A673 (cell line): ENCODE measurements around the gene MFNG.

ENCODE experiments used
- CTCF ChIP-seq: fragments of 300-800, 200-600 bp; sonication (generic); conservative IDR thresholded peaks from 2 replicates; pipeline ENCODE4 v1.5.1; 2017; ENCODE audit warnings: low read depth, mild to moderate bottlenecking, antibody characterized with exemption, low read length, moderate library complexity, mixed read lengths
- EZH2 ChIP-seq: fragments of 200-600 bp; sonication (generic); IDR thresholded peaks from 2 replicates; pipeline ENCODE4 v1.6.1; 2017; ENCODE audit warnings: borderline replicate concordance, low read depth, mild to moderate bottlenecking, mixed read lengths, antibody characterized with exemption, low read length; ENCODE audit not compliant: poor library complexity, severe bottlenecking

GRCh38 chr22:37516456-37516855, 30.3 kb upstream of the MFNG start:
- no peak for TF ChIP-seq CTCF
- TF ChIP-seq EZH2, result no peak
